HUES64 (cell line): ENCODE data around the gene H2BK1.
A peak's percentile ranks its signal among the peaks of the same experiment; 100 is the strongest.

Experiments
- H3K27ac ChIP-seq: 2 replicates; pipeline ENCODE4 v1.7.0; 2013; ENCODE audit warnings: low read depth, low read length, inconsistent platforms
- H3K27me3 ChIP-seq: 2 replicates; pipeline ENCODE4 v1.6.1; 2013; ENCODE audit warnings: mild to moderate bottlenecking, low read length; ENCODE audit not compliant: insufficient read depth
- H3K36me3 ChIP-seq: 2 replicates; pipeline ENCODE4 v1.6.1; 2013; ENCODE audit warnings: mild to moderate bottlenecking, low read length; ENCODE audit not compliant: insufficient read depth
- H3K4me1 ChIP-seq: 2 replicates; pipeline ENCODE4 v1.6.1; 2013; ENCODE audit warnings: mild to moderate bottlenecking, low read length, moderate library complexity; ENCODE audit not compliant: insufficient read depth
- H3K4me3 ChIP-seq: 2 replicates; pipeline ENCODE4 v1.5.1; 2013; ENCODE audit warnings: mild to moderate bottlenecking, low read length, moderate library complexity
- H3K9ac ChIP-seq: 2 replicates; pipeline ENCODE4 v1.6.1; 2013; ENCODE audit warnings: mild to moderate bottlenecking, low read depth, low read length
- H3K9me3 ChIP-seq: 2 replicates; pipeline ENCODE4 v1.6.1; 2013; ENCODE audit warnings: low read depth, low read length; ENCODE audit not compliant: insufficient read depth
- WGBS: fragments of 150-250, 120-280 bp; methylation state at CpG from one replicate; pipeline ENCODE4 v1.1.7; 2013; ENCODE audit warnings: missing lambda C conversion rate; 5-methylcytosine and 5-hydroxymethylcytosine counted together

The H2BK1 gene

DNA sequence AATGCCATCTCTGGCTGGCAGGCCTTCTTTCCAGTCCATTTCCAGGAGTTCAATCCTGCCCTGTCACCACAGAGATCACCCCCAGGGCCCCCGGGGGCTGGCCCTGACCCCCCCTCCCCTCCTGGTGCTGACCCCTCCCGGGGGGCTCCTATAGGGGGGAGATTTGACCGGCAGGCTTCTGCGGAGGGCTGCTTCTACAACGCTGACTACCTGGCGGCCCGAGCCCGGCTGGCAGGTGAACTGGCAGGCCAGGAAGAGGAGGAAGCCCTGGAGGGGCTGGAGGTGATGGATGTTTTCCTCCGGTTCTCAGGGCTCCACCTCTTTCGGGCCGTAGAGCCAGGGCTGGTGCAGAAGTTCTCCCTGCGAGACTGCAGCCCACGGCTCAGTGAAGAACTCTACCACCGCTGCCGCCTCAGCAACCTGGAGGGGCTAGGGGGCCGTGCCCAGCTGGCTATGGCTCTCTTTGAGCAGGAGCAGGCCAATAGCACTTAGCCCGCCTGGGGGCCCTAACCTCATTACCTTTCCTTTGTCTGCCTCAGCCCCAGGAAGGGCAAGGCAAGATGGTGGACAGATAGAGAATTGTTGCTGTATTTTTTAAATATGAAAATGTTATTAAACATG is 28.0 kb upstream of the H2BK1 start:
- peaks cover 49% of the 10 kb centered on the region for H3K36me3 ChIP-seq
- 92% methylated on average over 17 of the region's 17 CpGs for WGBS
- H3K27ac ChIP-seq, result no peak overlapping the region

DNA sequence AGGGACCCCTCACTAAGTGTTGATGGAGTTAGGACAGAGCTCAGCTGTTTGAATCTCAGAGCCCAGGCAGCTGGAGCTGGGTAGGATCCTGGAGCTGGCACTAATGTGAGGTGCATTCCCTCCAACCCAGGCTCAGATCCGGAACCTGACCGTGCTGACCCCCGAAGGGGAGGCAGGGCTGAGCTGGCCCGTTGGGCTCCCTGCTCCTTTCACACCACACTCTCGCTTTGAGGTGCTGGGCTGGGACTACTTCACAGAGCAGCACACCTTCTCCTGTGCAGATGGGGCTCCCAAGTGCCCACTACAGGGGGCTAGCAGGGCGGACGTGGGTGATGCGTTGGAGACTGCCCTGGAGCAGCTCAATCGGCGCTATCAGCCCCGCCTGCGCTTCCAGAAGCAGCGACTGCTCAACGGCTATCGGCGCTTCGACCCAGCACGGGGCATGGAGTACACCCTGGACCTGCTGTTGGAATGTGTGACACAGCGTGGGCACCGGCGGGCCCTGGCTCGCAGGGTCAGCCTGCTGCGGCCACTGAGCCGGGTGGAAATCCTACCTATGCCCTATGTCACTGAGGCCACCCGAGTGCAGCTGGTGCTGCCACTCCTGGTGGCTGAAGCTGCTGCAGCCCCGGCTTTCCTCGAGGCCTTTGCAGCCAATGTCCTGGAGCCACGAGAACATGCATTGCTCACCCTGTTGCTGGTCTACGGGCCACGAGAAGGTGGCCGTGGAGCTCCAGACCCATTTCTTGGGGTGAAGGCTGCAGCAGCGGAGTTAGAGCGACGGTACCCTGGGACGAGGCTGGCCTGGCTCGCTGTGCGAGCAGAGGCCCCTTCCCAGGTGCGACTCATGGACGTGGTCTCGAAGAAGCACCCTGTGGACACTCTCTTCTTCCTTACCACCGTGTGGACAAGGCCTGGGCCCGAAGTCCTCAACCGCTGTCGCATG is 27.2 kb upstream of the H2BK1 start:
- Histone ChIP-seq H3K27ac (no peak overlapping the region), H3K27me3 (no peaks in the 10 kb centered on the region), H3K36me3 (peaks cover 49% of the 10 kb centered on the region), H3K9me3 (no peaks in the 10 kb centered on the region), H3K9ac (no peak overlapping the region), H3K4me3 (no peak overlapping the region), H3K4me1 (peaks cover 5% of the 10 kb centered on the region; the same call in 1 of the 2 replicates)
- WGBS, result 95% methylated on average over 44 of the region's 44 CpGs

More for the DNA sequence above, 28.0 kb upstream of the H2BK1 start:
- Histone ChIP-seq H3K9me3 (no peaks in the 10 kb centered on the region), H3K27me3 (no peaks in the 10 kb centered on the region), H3K4me1 (peaks cover 3% of the 10 kb centered on the region; the same call in 1 of the 2 replicates), H3K9ac (no peak overlapping the region), H3K4me3 (no peak overlapping the region)

DNA sequence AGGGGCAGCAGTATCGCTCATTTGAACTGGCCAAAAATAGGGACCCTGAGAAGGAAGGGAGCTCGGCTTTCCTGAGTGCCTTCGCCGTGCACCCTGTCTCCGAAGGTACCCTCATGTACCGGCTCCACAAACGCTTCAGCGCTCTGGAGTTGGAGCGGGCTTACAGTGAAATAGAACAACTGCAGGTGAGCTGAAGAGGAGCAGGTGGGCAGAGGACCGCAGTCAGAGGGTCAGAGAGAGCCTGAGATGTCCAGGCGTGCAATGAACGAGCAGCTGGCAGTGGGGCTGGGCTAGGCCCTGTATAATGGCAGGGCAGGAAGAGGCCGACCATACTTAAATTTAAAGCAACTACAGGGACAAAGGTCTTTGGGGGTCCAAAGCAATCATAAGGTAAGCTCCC is 26.1 kb upstream of the H2BK1 start:
- Histone ChIP-seq H3K4me3 (no peak overlapping the region), H3K4me1 (peaks cover 9% of the 10 kb centered on the region; the same call in 1 of the 2 replicates), H3K9ac (no peak overlapping the region), H3K9me3 (no peaks in the 10 kb centered on the region), H3K27ac (no peak overlapping the region), H3K36me3 (peaks cover 49% of the 10 kb centered on the region), H3K27me3 (no peaks in the 10 kb centered on the region)
- WGBS, result 95% methylated on average over 13 of the region's 13 CpGs

DNA sequence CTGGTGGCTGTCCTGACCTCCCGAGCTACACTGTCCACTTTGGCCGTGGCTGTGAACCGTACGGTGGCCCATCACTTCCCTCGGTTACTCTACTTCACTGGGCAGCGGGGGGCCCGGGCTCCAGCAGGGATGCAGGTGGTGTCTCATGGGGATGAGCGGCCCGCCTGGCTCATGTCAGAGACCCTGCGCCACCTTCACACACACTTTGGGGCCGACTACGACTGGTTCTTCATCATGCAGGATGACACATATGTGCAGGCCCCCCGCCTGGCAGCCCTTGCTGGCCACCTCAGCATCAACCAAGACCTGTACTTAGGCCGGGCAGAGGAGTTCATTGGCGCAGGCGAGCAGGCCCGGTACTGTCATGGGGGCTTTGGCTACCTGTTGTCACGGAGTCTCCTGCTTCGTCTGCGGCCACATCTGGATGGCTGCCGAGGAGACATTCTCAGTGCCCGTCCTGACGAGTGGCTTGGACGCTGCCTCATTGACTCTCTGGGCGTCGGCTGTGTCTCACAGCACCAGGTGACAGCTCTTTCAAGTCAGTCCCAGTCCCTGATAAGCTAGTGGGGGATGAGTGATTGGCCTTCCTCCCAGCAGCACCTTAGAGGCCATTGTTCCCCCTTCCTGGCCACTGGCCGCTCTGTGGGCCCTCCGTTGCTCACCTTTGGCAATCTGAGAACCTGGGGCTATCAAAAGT is 25.0 kb upstream of the H2BK1 start:
- no peak overlapping the region for H3K4me3 ChIP-seq
- no peaks in the 10 kb centered on the region for H3K27me3 ChIP-seq
- H3K9me3 ChIP-seq, result no peaks in the 10 kb centered on the region
- peaks cover 9% of the 10 kb centered on the region; the same call in 1 of the 2 replicates for H3K4me1 ChIP-seq
- H3K9ac ChIP-seq, result no peak overlapping the region
- WGBS, result 95% methylated on average over 28 of the region's 28 CpGs
- H3K36me3 ChIP-seq, result peaks cover 46% of the 10 kb centered on the region
- no peak overlapping the region for H3K27ac ChIP-seq

DNA sequence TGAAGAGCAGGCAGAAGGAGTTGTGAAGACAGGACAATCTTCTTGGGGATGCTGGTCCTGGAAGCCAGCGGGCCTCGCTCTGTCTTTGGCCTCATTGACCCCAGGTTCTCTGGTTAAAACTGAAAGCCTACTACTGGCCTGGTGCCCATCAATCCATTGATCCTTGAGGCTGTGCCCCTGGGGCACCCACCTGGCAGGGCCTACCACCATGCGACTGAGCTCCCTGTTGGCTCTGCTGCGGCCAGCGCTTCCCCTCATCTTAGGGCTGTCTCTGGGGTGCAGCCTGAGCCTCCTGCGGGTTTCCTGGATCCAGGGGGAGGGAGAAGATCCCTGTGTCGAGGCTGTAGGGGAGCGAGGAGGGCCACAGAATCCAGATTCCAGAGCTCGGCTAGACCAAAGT is 23.5 kb upstream of the H2BK1 start:
- peaks cover 40% of the 10 kb centered on the region for H3K36me3 ChIP-seq

DNA sequence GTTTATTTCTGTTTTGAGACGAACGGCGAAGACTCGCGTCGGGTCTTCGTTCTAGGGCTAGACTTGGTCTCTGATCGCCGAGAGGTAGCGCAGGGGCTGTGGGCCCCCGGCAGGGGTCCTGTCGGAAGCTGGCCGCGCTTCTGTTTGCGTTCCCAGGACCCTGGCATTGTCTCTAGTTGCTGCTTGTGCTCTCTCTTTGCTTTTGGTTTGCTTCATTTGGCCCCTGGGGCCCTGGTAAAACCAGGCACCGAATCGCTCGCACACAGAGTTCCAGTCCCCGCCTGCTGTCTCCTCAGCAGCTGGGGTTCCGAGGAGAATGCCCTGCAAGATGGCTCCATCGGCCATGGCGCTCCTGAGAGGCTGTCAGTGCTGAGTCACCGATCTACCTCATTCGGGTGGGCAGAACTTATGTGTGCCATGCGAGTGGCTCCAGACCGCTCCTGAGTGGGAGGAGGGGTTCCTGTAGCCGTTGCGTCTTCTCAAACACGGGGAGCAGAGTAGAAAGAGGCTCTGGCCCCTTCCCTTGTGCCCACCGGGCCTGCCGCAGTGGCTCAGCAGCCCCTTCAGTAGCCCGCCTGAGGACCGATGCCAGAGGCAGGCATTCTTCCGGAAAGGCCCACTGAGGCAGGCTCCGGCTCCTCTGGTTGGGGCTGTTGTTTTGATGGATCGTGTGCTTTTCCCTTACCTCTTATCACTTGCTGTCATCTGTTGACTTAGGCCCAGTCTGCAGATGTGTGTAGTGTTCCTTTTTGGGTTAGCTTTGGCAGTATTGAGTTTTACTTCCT is 22.8 kb upstream of the H2BK1 start:
- H3K27me3 ChIP-seq, result no peaks in the 10 kb centered on the region
- WGBS, result 14% methylated on average over 35 of the region's 36 CpGs
- peaks cover 34% of the 10 kb centered on the region for H3K36me3 ChIP-seq
- H3K9me3 ChIP-seq, result no peaks in the 10 kb centered on the region
- peak overlapping the region; percentile 53 for H3K27ac ChIP-seq
- peak overlapping the region; percentile 77 for H3K9ac ChIP-seq
- peaks cover 14% of the 10 kb centered on the region for H3K4me1 ChIP-seq
- H3K4me3 ChIP-seq, result peak overlapping the region; percentile 84

More for the DNA sequence above, 23.5 kb upstream of the H2BK1 start:
- Histone ChIP-seq H3K9ac (0 out of 2 replicates have a peak overlapping the region, but pooled peaks have one; percentile 77), H3K4me1 (peaks cover 9% of the 10 kb centered on the region; the same call in 1 of the 2 replicates), H3K4me3 (peak overlapping the region; percentile 84), H3K27ac (no peak overlapping the region), H3K9me3 (no peaks in the 10 kb centered on the region), H3K27me3 (no peaks in the 10 kb centered on the region)
- 84% methylated on average over 9 of the region's 9 CpGs for WGBS

DNA sequence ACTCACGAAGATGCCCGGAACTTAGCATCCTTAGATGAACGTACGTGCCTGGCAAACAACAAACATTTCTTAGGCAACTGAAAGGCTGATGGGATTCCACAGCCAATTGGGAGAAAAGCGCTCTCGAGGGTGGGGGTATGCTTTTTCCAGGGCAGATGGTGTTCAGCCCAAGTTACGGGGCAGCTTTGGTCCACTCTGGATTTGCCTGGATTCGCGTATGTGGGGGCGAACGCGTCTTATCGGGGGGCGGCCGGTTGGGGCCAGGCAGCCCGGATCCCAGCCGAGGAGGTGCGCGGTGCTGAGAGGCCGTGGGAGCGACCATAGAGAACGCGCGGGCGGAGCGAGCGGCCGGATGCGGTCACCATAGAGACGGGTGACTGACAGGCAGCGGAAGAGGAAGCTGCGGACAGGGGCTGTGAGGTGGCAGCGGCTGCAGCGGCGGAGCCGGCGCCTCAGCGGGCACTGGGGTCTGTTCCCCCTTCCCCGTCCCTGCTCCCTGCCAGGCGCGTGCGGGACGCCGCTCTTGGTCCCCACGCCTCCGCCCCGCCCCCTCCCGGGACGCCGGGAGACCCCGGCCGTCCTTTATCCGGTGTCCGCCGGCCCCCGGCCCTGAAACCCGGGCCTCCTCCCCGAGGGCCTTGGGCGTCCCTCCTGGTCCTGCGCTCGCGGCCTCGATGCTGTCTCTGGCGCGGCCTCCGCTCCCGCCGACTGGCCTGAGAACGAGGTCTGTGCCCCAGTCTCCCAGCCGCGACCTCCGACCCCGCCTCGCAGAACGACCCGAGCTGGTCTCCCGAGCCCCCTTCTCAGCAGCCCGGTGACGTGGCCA is 22.0 kb upstream of the H2BK1 start, which contains the start of gene CHPF2:
CHPF2 (plus strand) TSS at position 393 of the 826 bp plus-strand sequence. CDS start 1,529 bp downstream, outside the sequence.
- Histone ChIP-seq H3K27me3 (no peaks in the 10 kb centered on the region), H3K27ac (peak within 1 kb of the TSS; percentile 53), H3K9me3 (no peaks in the 10 kb centered on the region), H3K36me3 (peaks cover 26% of the 10 kb centered on the region), H3K9ac (peak within 1 kb of the TSS; percentile 77), H3K4me3 (peak within 1 kb of the TSS; percentile 84), H3K4me1 (peaks cover 18% of the 10 kb centered on the region)
- WGBS, result 1% methylated on average over 79 of the region's 79 CpGs

DNA sequence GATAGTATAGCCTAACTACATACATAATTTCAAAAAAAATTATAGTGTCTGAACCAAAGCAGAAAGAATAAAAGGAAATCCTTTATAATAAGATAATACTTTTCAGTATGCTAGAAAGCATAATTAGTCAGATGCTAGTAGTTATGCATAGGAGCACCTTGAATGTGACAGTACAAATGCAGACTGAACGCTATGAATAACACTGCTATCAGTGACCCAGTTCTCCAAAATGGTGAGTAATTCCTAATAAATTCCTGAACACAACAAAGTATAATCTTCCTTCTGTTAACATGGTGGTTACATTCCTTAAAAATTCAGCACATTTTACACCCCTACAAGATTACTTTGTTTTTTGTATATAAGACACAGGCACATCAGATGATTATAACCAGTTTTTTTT is 20.8 kb upstream of the H2BK1 start:
- H3K9me3 ChIP-seq, result no peaks in the 10 kb centered on the region
- H3K27me3 ChIP-seq, result no peaks in the 10 kb centered on the region
- H3K36me3 ChIP-seq, result peaks cover 14% of the 10 kb centered on the region
- no peak overlapping the region for H3K9ac ChIP-seq
- peaks cover 20% of the 10 kb centered on the region for H3K4me1 ChIP-seq
- H3K4me3 ChIP-seq, result no peak overlapping the region
- 85% methylated on average over 1 of the region's 1 CpG for WGBS
- H3K27ac ChIP-seq, result no peak overlapping the region

DNA sequence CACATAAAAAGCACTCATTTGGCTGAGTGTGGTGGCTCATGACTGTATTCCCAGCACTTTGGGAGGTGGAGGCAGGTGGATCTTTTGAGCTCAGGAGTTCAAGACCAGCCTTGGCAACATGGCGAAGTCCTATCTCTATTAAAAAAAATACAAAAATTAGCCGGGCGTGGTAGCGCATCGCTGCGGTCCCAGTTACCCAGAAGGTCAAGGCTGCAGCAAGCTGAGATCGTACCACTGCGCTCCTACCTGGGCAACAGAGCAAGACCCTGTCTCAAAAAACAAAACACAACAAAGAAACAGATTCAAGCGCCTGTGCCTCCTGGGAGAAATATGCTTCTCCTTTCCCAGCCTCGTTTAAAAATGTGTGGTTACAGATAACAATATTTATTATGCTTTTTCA is 19.0 kb upstream of the H2BK1 start:
- Histone ChIP-seq H3K4me3 (no peak overlapping the region), H3K9me3 (no peaks in the 10 kb centered on the region), H3K36me3 (peaks cover 16% of the 10 kb centered on the region), H3K9ac (no peak overlapping the region), H3K27ac (no peak overlapping the region), H3K27me3 (no peaks in the 10 kb centered on the region), H3K4me1 (peaks cover 25% of the 10 kb centered on the region)
- WGBS, result 95% methylated on average over 8 of the region's 10 CpGs
